GM19099 (cell line): ENCODE measurements around the gene GPATCH11.

ENCODE experiments used
- POLR2A ChIP-seq: IDR thresholded peaks from 3 replicates; pipeline ENCODE4 v1.6.1; 2011; ENCODE audit warnings: low read depth; ENCODE audit not compliant: insufficient read length; ENCODE audit errors: extremely low read depth

Gene GPATCH11

DNA sequence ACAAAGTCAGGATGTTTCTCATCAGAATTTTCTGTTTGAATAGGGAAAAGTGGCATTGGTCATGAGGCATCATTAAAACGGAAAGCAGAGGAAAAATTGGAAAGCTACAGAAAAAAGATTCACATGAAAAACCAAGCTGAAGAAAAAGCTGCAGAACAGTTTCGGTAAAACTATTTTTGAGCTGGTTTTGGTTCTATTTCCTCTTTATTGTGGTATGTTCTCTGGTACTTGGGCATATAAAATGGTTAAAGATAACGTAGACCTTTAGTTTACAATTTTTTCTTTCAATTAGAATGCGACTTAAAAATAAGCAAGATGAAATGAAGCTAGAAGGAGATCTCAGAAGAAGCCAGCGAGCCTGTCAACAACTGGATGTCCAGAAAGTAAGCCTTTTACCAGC is 7.6 kb downstream of the GPATCH11 start:
- no peak for TF ChIP-seq POLR2A

DNA sequence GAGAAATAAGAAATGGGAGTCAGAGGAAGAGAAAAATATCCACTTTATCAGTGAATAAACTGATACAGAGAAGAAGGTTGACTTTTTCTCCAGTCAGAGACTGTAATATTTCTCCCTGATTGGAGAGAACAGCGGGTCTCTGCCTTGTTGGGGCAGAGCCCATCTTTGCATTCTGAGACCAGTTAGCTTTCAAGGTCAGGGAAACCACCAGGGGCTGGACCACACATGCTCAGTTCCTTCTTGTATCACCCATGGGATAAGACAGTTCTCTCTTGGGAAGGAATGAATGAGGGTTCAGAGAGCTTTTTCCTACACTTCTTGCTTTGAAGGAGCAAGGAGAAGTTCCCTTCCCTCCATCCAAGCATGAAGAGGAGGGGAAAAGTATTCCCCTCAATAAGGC is 12.2 kb downstream of the GPATCH11 start:
- no peak for TF ChIP-seq POLR2A

DNA sequence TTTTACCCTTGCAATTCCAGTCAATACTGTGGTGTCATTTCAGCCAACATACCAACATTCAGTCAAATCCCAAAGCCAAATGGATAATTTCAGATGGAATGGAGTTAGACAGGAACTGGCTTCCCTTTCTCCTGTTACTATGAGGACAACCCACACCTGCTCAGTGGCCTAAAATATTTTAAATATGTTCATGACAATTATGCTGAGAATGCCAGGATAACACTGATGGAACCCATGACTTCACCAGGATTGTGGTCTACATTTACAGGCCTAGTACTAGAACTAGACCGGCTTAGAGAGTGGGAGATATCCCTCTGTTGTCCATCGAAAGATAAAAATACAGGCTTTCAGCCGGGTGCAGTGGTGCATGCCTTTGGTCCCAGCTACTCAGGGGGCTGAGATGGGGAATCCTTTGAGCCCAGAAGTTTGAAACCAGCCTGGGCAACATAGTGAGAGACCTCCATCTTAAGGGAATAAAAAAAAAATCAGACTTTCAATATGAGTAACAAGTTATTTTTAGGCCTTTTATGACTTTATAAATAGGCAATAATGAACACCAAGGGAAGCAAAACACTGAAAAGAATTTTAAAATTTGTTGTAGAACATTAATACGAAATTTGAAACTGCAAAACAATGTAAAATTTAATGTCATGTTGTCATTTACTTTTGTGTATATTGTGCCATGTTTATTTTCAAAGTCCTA is 14.2 kb downstream of the GPATCH11 start:
- no peak for TF ChIP-seq POLR2A

GRCh38 chr2:37100054-37100453 is 15.7 kb downstream of the GPATCH11 start:
- TF ChIP-seq POLR2A = no peak

DNA sequence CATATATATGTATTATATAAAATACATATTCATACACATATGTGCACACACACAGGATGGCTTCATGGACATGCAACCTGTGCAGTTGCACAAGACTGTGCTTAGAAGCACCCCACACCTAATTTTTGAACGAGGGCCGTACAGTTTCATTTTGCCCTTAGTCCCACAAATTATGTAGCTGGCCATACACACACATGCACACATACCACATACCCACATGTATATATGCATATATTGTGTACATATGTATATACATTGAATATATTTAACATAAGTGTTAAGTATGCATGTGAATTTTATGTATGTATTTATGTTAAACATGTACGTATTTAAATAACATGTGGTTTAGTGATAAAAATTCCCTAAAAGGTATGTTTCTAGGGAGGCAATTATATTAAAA is 18.3 kb downstream of the GPATCH11 start:
- TF ChIP-seq POLR2A = no peak

DNA sequence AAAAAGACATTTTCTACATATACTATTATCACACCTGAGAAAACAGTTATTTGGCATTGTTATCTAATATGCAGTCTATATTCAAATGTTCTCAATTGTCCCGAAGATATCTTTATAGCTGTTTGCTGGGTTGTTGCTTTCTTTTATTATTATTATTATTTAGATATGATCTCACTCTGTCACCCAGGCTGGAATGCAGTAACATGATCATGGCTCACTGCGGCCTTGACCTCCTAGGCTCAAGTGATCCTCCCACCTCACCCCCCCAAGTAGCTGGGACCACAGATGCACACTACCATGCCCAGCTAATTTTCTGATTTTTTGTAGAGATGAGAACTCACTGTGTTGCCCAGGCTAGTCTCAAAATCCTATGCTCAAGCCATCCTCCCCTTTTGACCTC is 19.9 kb downstream of the GPATCH11 start:
- no peak for TF ChIP-seq POLR2A

DNA sequence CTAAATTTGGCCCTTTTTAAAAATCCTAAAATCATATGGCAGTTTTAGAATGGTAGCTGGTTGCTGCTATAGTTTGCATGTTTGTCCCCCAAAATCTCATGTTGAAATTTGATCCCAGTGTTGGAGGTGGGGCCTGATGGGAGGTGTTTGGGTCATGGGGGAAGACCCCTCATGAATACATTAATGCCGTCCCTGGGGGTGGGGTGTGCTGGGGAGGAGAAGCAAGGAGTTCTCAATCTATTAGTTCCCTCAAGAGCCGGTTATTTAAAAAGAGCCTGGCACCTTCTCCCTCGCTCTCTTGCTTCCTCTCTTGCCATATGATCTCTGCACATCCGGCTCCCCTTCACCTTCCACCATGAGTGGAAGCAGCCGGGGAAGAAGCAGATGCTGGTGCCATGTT is 20.8 kb downstream of the GPATCH11 start:
- no peak for TF ChIP-seq POLR2A

GRCh38 chr2:37109523-37109922 is 25.2 kb downstream of the GPATCH11 start:
- no peak for TF ChIP-seq POLR2A

DNA sequence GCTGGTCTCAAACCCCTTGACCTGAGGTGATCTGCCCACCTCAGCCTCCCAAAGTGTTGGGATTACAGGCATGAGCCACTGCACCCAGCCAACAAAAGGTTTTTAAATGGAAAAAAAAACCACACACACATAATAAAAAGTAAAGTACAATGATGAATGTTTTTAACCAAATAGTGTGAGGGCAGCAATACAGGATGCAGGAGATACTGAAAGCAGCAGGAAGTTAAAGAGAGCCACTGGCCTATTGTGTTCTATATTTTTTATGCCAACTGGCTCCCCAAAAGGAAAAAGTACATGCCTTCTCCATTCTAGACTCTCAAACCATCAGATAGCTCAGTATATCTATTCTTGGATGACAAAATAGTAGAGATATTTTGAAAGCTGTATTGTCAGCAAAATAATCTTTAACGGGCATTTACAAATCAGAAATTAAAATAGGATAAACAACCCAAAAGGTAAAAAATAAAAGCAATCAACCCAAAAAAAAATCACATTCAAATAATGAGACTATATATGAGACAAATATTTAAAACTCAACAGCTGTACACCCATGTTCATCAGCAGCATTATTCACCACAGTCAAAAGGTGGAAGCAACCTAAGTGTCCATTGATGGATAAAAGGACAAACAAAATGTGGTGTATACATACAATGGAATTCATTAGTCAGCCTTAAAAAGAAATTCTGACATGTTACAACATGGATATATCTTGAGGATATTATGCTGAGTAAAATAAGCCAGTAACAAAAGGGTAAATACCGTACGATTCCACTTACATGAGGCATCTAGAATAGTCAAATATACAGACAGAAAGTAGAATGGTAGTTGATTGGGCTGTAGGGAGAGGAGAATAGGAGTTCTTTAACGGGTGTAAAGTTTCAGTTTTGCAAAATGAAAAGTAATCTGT is 26.2 kb downstream of the GPATCH11 start:
- TF ChIP-seq POLR2A = no peak

DNA sequence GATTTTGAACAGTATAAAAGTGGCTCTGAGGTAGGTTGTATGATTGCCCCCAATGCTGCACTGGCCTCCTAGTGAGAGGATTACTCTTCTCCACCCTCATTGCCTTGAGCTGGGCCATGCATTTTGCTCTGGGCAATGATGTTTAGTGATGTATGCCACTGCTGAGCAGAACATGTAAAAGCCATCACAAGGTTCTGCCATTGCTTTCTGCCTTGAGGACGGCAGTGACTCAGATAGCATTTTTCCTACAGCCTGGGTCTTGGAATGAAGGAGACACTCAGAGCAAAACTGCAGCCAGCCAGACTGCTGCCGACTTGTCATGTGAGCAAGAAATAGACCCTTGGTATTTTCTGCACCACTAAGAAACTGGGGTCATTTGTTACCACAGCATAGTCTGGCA is 27.6 kb downstream of the GPATCH11 start:
- TF ChIP-seq POLR2A = no peak

- TF ChIP-seq POLR2A = no peak
Observed at GRCh38 chr2:37117566-37117965, 33.2 kb downstream of the GPATCH11 start.

GRCh38 chr2:37119157-37119556 is 34.8 kb downstream of the GPATCH11 start:
- TF ChIP-seq POLR2A = no peak

GRCh38 chr2:37125416-37125815 is 41.1 kb downstream of the GPATCH11 start:
- TF ChIP-seq POLR2A = no peak

- no peak for TF ChIP-seq POLR2A
Observed at GRCh38 chr2:37132914-37133313, 48.6 kb downstream of the GPATCH11 start.

DNA sequence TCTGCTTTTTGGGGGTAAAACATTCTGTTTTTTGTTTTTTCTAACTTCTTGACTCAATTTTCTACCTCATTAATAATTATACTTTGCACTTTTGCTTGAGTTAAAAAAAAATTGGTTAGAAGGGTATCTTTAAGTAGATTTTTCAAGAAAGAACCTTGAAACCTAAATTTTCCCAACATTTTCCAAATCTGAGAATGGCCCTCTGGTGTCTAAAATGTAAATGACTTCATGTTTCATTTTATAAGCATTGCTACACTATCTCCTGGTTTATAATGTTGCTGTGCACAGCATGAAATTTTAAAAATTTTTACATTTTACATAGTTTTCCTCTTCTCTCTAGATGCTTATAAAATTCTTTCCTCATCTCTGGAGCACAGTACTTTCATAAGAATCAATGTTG is 58.2 kb downstream of the GPATCH11 start:
- TF ChIP-seq POLR2A = no peak

DNA sequence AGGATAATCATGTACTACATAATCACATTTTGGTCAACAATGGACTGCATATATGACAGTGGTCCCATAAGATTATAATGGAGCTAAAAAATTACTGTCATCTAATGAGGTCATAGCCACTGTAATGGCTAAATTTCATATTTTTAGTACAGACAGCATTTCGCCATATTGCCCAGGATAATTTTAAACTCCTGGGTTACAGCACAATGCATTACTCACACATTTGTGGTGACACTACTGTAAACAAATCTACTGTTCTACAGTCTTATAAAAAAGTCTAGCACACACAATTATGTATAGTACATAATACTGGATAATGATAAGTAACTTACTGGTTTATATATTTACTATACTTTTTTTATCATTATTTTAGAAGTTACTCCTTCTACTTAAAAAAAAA is 59.7 kb downstream of the GPATCH11 start:
- TF ChIP-seq POLR2A = no peak
